ENCODE measurements around the gene BTBD6.

Gene BTBD6

DNA sequence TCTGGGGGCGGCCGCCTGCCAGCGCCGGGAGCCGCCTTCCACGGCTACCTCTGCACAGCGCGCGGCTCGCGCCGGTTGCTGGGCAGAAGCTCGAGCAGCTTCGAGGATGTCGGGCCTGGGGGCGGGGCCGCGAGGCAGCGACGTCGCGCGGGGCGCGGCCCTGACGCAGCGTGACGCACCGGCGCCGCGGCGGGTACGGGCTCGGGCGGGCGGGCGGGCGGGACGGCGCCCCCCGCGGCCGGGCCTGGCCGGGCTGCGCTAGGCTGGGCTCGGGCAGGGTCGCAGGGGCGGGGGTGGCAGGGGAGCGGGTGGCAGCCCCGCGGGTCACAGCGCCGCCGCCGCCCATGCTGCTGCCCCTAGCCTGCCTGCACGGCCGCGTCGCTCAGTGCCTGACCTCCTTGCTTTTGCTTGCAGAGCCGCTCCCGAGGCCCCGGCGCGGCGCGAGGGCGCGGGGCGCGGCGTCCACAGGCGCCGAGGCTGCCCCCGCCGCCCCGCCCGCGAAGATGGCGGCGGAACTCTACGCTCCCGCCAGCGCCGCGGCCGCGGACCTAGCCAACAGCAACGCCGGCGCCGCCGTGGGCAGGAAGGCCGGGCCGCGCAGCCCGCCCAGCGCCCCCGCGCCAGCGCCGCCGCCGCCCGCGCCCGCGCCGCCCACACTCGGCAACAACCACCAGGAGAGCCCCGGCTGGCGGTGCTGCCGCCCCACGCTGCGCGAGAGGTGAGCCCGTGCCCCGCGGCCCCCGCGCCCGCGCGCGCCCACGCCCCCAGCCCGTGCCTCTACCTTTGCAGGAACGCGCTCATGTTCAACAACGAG lies at the start of gene BTBD6:
BTBD6 (plus strand) TSS at position 166 of the 814 bp plus-strand sequence; CDS start at position 345, 179 bp downstream.
- Histone ChIP-seq H3K79me2 (ENCODE audit: insufficient read depth, low read length) (peaks cover 70% of the 10 kb centered on the region), H3K36me3 (ENCODE audit: insufficient read depth, low read length) (peaks cover 65% of the 10 kb centered on the region), H3K27ac (ENCODE audit: low read length) (peak within 1 kb of the TSS; percentile 74), H3K9me3 (ENCODE audit: insufficient read depth, low read length, severe bottlenecking) (no peaks in the 10 kb centered on the region), H3K9ac (ENCODE audit: low read depth, low read length) (peak within 1 kb of the TSS; percentile 72), H3K27me3 (ENCODE audit: insufficient read depth, low read length, poor library complexity) (no peaks in the 10 kb centered on the region), H3K4me1 (ENCODE audit: insufficient read depth, low read length) (peaks cover 50% of the 10 kb centered on the region), H3K4me2 (ENCODE audit: insufficient read depth, low read length) (peak within 1 kb of the TSS; percentile 86), H3K4me3 (ENCODE audit: low read depth in 1 of 2, low read length in 2 of 2) (peak within 1 kb of the TSS; percentile 56 to 66), H4K20me1 (ENCODE audit: insufficient read depth, low read length) (peaks cover 44% of the 10 kb centered on the region), H2AFZ (ENCODE audit: low read depth, low read length) (peak within 1 kb of the TSS; percentile 83)
- peak; percentile 92 for ATAC-seq (ENCODE audit: insufficient read depth, low read depth)
- TF ChIP-seq EZH2 (IDR thresholded peaks at IDR 0.05; ENCODE audit: borderline replicate concordance, low read depth, low read length, severe bottlenecking) = no peak
- TF ChIP-seq, protein P1, sequence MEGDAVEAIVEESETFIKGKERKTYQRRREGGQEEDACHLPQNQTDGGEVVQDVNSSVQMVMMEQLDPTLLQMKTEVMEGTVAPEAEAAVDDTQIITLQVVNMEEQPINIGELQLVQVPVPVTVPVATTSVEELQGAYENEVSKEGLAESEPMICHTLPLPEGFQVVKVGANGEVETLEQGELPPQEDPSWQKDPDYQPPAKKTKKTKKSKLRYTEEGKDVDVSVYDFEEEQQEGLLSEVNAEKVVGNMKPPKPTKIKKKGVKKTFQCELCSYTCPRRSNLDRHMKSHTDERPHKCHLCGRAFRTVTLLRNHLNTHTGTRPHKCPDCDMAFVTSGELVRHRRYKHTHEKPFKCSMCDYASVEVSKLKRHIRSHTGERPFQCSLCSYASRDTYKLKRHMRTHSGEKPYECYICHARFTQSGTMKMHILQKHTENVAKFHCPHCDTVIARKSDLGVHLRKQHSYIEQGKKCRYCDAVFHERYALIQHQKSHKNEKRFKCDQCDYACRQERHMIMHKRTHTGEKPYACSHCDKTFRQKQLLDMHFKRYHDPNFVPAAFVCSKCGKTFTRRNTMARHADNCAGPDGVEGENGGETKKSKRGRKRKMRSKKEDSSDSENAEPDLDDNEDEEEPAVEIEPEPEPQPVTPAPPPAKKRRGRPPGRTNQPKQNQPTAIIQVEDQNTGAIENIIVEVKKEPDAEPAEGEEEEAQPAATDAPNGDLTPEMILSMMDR (IDR thresholded peaks at IDR 0.05; ENCODE audit: borderline replicate concordance, extremely low read depth, low read length, poor library complexity, severe bottlenecking) = no peak
- peak; percentile 91 for DNase-seq

DNA sequence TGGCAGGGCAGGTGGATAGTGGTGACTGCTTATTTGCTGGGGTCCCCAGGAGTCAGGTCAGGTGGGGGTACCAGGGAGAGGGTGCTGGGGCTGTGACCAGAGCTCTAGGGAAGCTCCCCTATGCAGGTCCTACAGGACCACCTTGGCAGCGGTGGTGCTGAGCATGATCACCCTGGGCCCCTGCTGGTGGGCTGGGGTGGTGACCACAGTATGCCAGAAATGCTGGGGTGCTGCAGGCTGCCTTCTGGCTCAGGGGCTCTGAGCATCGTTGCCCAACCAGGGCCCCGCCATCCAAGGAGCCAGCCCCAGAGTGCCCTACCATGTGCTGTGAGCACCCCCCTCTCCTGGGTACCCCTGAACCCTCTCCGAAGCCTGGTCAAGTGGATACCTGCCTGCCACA lies 49.7 kb upstream of the BTBD6 start:
- no peak overlapping the region for H3K27ac ChIP-seq (ENCODE audit: low read length)
- H3K79me2 ChIP-seq (ENCODE audit: insufficient read depth, low read length) = no peaks in the 10 kb centered on the region
- H4K20me1 ChIP-seq (ENCODE audit: insufficient read depth, low read length) = peaks cover 23% of the 10 kb centered on the region
- DNase-seq (no peak), ATAC-seq (ENCODE audit: insufficient read depth, low read depth) (no peak)
- no peak overlapping the region for H2AFZ ChIP-seq (ENCODE audit: low read depth, low read length)
- H3K9ac ChIP-seq (ENCODE audit: low read depth, low read length) = no peak overlapping the region
- H3K9me3 ChIP-seq (ENCODE audit: insufficient read depth, low read length, severe bottlenecking) = no peaks in the 10 kb centered on the region
- peaks cover 29% of the 10 kb centered on the region for H3K27me3 ChIP-seq (ENCODE audit: insufficient read depth, low read length, poor library complexity)
- no peak overlapping the region for H3K4me2 ChIP-seq (ENCODE audit: insufficient read depth, low read length)
- no peaks in the 10 kb centered on the region for H3K36me3 ChIP-seq (ENCODE audit: insufficient read depth, low read length)
- peaks cover 4% of the 10 kb centered on the region; the same call in 1 of the 2 replicates for H3K4me1 ChIP-seq (ENCODE audit: insufficient read depth, low read length)
- H3K4me3 ChIP-seq (ENCODE audit: low read depth in 1 of 2, low read length in 2 of 2) = no peak overlapping the region
- no peak for TF ChIP-seq EZH2 (IDR thresholded peaks at IDR 0.05; ENCODE audit: borderline replicate concordance, low read depth, low read length, severe bottlenecking)
- TF ChIP-seq, protein P1 (IDR thresholded peaks at IDR 0.05; ENCODE audit: borderline replicate concordance, extremely low read depth, low read length, poor library complexity, severe bottlenecking) = no peak

DNA sequence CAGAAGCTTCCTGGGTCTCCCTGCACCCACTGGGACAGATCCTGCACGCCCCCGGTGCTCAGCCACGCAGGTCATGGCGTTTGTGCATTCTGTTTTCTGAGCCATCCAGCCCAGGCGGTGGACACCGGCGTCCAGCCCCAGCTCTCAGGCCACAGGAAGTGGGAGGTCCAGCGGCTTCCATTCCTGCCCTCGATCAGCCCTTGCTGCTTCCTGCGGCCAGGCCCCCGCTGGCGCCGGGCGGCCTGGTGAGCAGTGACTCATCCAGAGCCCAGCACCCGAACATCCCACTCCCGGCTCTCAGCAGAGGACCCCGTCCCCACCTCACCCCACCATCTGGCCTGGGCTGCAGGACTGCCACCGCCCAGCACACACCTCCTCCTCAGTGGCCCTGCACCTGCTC lies 49.2 kb upstream of the BTBD6 start:
- Histone ChIP-seq H3K27ac (ENCODE audit: low read length) (no peak overlapping the region), H3K9me3 (ENCODE audit: insufficient read depth, low read length, severe bottlenecking) (no peaks in the 10 kb centered on the region), H3K4me2 (ENCODE audit: insufficient read depth, low read length) (no peak overlapping the region), H3K79me2 (ENCODE audit: insufficient read depth, low read length) (no peaks in the 10 kb centered on the region), H3K4me1 (ENCODE audit: insufficient read depth, low read length) (peaks cover 4% of the 10 kb centered on the region; the same call in 1 of the 2 replicates), H3K4me3 (ENCODE audit: low read depth in 1 of 2, low read length in 2 of 2) (no peak overlapping the region), H3K9ac (ENCODE audit: low read depth, low read length) (no peak overlapping the region), H4K20me1 (ENCODE audit: insufficient read depth, low read length) (peaks cover 23% of the 10 kb centered on the region), H2AFZ (ENCODE audit: low read depth, low read length) (no peak overlapping the region), H3K27me3 (ENCODE audit: insufficient read depth, low read length, poor library complexity) (peaks cover 29% of the 10 kb centered on the region), H3K36me3 (ENCODE audit: insufficient read depth, low read length) (no peaks in the 10 kb centered on the region)
- ATAC-seq (ENCODE audit: insufficient read depth, low read depth) = no peak
- no peak for TF ChIP-seq EZH2 (IDR thresholded peaks at IDR 0.05; ENCODE audit: borderline replicate concordance, low read depth, low read length, severe bottlenecking)
- TF ChIP-seq, protein P1 (IDR thresholded peaks at IDR 0.05; ENCODE audit: borderline replicate concordance, extremely low read depth, low read length, poor library complexity, severe bottlenecking) = no peak
- no peak for DNase-seq
